Measurements from ENCODE around the gene RCOR1.

DNA sequence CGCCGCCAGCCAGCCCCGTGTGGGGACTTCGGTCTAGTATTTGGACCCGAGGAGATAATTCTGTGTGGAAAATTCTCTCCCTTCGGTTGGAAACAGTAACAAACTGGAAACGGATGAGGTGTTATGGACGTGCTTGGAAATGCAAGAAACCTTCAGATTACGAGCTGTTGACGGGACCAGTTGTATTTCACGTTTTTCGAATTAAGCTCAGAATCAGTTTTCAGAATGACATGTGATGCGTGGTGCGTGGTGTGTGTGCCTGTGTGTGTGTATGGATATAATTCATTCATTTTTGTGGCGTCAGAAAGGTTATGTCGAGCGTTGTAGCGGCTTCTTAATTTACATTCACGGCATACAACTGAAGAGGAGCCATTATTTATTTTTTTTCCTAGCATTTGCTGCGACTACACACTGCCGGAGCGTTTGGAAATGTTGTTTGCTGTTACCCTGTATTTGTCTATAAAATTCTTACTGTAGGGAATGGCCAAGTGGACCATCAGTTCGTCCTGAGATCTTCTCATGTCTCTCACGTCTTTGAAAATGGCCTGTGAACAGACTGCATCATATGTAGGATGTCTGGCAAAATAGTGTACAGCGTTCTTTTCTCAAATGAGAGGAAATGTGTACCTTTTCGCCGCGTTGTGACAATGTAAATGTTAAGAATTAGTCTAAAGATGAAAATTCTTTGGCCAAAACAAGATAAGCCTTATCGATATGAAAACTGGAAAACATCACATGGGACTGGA, 186.1 kb downstream of the RCOR1 start:
- no peak for TF ChIP-seq POLR2AphosphoS5 (IDR thresholded peaks at IDR 0.05)
- TF ChIP-seq POLR2A (IDR thresholded peaks at IDR 0.05), result no peak
- TF ChIP-seq, protein P1, sequence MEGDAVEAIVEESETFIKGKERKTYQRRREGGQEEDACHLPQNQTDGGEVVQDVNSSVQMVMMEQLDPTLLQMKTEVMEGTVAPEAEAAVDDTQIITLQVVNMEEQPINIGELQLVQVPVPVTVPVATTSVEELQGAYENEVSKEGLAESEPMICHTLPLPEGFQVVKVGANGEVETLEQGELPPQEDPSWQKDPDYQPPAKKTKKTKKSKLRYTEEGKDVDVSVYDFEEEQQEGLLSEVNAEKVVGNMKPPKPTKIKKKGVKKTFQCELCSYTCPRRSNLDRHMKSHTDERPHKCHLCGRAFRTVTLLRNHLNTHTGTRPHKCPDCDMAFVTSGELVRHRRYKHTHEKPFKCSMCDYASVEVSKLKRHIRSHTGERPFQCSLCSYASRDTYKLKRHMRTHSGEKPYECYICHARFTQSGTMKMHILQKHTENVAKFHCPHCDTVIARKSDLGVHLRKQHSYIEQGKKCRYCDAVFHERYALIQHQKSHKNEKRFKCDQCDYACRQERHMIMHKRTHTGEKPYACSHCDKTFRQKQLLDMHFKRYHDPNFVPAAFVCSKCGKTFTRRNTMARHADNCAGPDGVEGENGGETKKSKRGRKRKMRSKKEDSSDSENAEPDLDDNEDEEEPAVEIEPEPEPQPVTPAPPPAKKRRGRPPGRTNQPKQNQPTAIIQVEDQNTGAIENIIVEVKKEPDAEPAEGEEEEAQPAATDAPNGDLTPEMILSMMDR (IDR thresholded peaks at IDR 0.05), result peak in 1 of 4 experiments; percentile 3
- TF ChIP-seq EP300 (IDR thresholded peaks at IDR 0.05), result no peak
